Right lobe of liver (tissue), 6 donors: ENCODE measurements around the gene LMX1B. TPM values are rescaled to one million over a fixed set of nuclear protein-coding genes. Genes with fewer than 3 reads are reported as not detected.

ENCODE experiments used
- ATAC-seq, 4 donors: fragments of 200-7000 bp; cut with Tn5 transposase; one replicate each; pipeline ENCODE4 v1.9.1; 2020; ENCODE audit warnings: mild to moderate bottlenecking in 4 of 4, moderate library complexity in 4 of 4
- DNase-seq, 3 donors: peaks; one replicate each; pipeline ENCODE4 v3.0.0-alpha.2; 2020
- H3K27ac ChIP-seq, 3 donors: fragments of 200-600 bp; one replicate each; pipeline ENCODE4 v1.8.0; 2022
- H3K27me3 ChIP-seq, 2 donors: fragments of 200-600 bp; one replicate each; pipeline ENCODE4 v1.8.0; 2022
- H3K36me3 ChIP-seq, 4 donors: fragments of 200-600 bp; sonication (generic) in 1 of 4; one replicate each; pipeline versions ENCODE4 v1.5.1 to v1.8.0; 2017 to 2022; ENCODE audit warnings: control low read depth in 1 of 4
- H3K4me1 ChIP-seq, 4 donors: fragments of 200-600 bp; sonication (generic) in 1 of 4; one replicate each; pipeline versions ENCODE4 v1.5.1 to v1.8.0; 2017 to 2022; ENCODE audit warnings: control low read depth in 1 of 4
- H3K4me3 ChIP-seq, 3 donors: fragments of 200-600 bp; one replicate each; pipeline ENCODE4 v1.8.0; 2022
- H3K9me3 ChIP-seq, 4 donors: fragments of 200-600 bp; sonication (generic) in 1 of 4; one replicate each; pipeline versions ENCODE4 v1.5.1 to v1.8.0; 2017 to 2022; ENCODE audit warnings: control low read depth in 1 of 4
- POLR2A ChIP-seq: fragments of 450-650 bp; IDR thresholded peaks from one replicate; pipeline ENCODE4 v1.6.1; 2017; ENCODE audit warnings: antibody characterized with exemption, mild to moderate bottlenecking
- WGBS: methylation state at CpG from one replicate; pipeline ENCODE4 v1.1.6; 2018; ENCODE audit warnings: low coverage, low lambda C conversion rate; ENCODE audit not compliant: insufficient coverage; ENCODE audit errors: missing lambda C conversion rate; 5-methylcytosine and 5-hydroxymethylcytosine counted together
- intact Hi-C, 2 donors: fragments of 100-400 bp; cut with DNase I; formaldehyde crosslinking; loops; one replicate each; pipeline versions ENCODE4 v1.11.2 to v1.14.1; 2022
- total RNA-seq, 6 experiments: library from RNA; depleted of rRNA in 2 of 6; stranded (reverse); fragments of >200 nt in 2 of 6; fragmentation: NEBNext Ultra II Directional in 3 of 6; extraction: Animal tissue kit (Norgen Biotek cat#: 25700) in 3 of 6; gene quantifications; one replicate each; pipeline versions ENCODE4 v1.1.0 to v1.2.4, GENCODE V29; 2016 to 2023
- TF ChIP-seq, protein P1 (sequence below), 4 donors: fragments of 200-600 bp in 3 of 4; fragments of 450-650 bp in 1 of 4; IDR thresholded peaks; one replicate each; pipeline versions ENCODE4 v1.5.1 to v1.8.0; 2016 to 2022; ENCODE audit warnings: antibody characterized with exemption in 4 of 4, mild to moderate bottlenecking in 2 of 4
- donor health status: DM: no; HTN: yes; CAD: no.
- donor health status: DM: no; HTN: no; CAD: no.
- donor health status: DM: no; HTN: no; CAD: no.
- donor health status: DM: no; HTN: yes; CAD: no.
- donor health status: DM: no; HTN: yes; CAD: no.

LMX1B gene
- total RNA-seq, 6 experiments from 2014 or later: not detected

DNA sequence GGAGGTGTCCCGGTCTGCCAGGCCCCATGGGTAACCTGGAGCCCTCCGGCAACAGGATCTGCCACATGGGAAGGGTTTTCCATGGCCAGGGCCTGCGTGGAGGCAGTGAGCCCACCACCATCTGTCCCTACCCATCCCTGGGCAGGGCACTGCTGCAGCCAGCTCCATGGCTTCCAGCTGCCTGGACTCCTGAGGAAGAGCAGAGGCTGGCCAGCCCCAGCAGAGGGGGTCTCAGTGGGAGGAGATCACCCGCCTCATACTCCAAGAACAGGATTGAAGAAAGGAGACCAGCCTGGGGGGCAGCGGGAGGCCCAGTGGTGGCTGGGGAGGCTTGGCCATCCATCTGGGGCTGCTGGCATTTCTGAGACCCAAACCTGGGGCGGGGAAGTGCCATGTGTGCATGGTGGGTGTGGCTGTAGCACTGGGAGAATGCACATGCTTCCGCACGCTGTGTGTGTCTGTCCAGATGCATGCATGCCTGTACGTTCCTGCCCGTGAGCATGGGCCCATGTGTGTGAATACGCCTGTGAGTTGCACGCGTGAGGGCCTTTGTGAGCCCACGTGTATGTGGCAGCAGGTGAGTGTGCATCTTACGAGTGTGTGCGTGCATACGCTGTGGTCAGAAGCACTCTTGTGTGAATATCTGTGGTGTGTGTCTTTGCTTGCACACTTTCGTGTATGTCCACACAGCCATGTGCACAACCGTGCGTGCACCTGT lies 78.5 kb downstream of the LMX1B start:
- no peaks in the 10 kb centered on the region for H3K27me3 ChIP-seq
- ATAC-seq (no peak), DNase-seq (peak in 2 of 3 donors; percentile 7 to 46)
- H3K9me3 ChIP-seq: no peaks in the 10 kb centered on the region
- H3K4me1 ChIP-seq: no peaks in the 10 kb centered on the region
- intact Hi-C loops: loop anchor here in 1 of 2 donors (5.0 kb wide), 1 partner anchor 80 kb away; the partner anchor contains the start of gene LMX1B
- no peaks in the 10 kb centered on the region for H3K36me3 ChIP-seq
- H3K4me3 ChIP-seq: no peak overlapping the region
- 85% methylated on average over 4 of the region's 20 CpGs for WGBS
- no peak for TF ChIP-seq POLR2A
- TF ChIP-seq, protein P1, sequence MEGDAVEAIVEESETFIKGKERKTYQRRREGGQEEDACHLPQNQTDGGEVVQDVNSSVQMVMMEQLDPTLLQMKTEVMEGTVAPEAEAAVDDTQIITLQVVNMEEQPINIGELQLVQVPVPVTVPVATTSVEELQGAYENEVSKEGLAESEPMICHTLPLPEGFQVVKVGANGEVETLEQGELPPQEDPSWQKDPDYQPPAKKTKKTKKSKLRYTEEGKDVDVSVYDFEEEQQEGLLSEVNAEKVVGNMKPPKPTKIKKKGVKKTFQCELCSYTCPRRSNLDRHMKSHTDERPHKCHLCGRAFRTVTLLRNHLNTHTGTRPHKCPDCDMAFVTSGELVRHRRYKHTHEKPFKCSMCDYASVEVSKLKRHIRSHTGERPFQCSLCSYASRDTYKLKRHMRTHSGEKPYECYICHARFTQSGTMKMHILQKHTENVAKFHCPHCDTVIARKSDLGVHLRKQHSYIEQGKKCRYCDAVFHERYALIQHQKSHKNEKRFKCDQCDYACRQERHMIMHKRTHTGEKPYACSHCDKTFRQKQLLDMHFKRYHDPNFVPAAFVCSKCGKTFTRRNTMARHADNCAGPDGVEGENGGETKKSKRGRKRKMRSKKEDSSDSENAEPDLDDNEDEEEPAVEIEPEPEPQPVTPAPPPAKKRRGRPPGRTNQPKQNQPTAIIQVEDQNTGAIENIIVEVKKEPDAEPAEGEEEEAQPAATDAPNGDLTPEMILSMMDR (IDR thresholded peaks at IDR 0.05): no peak
- H3K27ac ChIP-seq: no peak overlapping the region

DNA sequence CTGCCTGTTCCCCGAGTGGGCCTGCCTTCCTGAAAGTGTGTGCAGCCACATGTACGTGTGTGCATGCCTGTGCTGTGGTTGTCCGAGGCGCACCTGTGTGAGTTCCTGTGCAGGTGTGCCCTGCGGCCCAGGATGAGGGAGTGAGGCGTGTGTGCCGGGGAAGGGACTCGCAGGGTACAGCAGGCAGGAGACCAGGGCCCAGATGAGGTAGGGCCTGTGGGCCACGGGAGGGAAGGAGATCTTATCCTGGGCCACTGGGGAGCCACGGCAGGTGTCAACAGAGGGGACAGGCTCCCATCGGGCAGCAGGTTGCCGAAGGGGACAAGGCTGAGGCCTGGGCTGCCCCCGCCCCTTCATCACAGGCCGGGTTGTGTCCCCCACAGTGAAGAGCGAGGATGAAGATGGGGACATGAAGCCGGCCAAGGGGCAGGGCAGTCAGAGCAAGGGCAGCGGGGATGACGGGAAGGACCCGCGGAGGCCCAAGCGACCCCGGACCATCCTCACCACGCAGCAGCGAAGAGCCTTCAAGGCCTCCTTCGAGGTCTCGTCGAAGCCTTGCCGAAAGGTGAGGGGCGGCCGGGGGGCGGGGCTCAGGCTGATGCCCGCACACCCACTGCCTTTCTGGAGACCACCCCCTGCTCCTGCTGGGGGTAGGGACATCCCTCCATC lies 79.2 kb downstream of the LMX1B start:
- DNase-seq: peak in 1 of 3 donors; percentile 32
- H3K4me3 ChIP-seq: no peak overlapping the region
- WGBS: 80% methylated on average over 1 of the region's 32 CpGs
- intact Hi-C loops: loop anchor here in 1 of 2 donors (5.0 kb wide), 1 partner anchor 81 kb away; the partner anchor contains the start of gene LMX1B
- H3K4me1 ChIP-seq: no peaks in the 10 kb centered on the region
- TF ChIP-seq, protein P1 (IDR thresholded peaks at IDR 0.05): no peak
- TF ChIP-seq POLR2A: no peak
- no peak for ATAC-seq
- H3K27me3 ChIP-seq: no peaks in the 10 kb centered on the region
- no peaks in the 10 kb centered on the region for H3K9me3 ChIP-seq
- no peak overlapping the region for H3K27ac ChIP-seq
- no peaks in the 10 kb centered on the region for H3K36me3 ChIP-seq

DNA sequence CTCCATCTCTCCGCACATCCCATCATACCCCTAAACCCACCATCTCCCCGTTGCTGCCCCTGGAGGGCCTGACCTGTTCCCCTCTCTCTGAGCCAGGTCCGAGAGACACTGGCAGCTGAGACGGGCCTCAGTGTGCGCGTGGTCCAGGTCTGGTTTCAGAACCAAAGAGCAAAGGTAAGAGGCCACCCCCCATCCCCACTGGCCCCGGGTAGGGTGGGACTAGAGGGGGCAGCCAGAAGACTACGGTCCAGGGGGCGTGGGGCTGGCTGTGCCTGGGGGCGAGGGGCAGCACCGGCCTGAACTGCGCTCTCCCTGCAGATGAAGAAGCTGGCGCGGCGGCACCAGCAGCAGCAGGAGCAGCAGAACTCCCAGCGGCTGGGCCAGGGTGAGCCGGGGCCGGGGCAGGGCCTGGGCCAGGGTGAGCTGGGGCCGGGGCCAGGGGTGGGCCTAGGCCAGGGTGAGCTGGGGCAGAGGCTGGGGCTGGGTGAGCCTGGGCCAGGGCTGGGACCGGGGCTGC lies 79.8 kb downstream of the LMX1B start:
- TF ChIP-seq POLR2A: no peak
- TF ChIP-seq, protein P1 (IDR thresholded peaks at IDR 0.05): no peak
- no peaks in the 10 kb centered on the region for H3K36me3 ChIP-seq
- no peaks in the 10 kb centered on the region for H3K9me3 ChIP-seq
- H3K4me3 ChIP-seq: no peak overlapping the region
- H3K27me3 ChIP-seq: no peaks in the 10 kb centered on the region
- H3K27ac ChIP-seq: no peak overlapping the region
- intact Hi-C loops: loop anchor here in 1 of 2 donors (5.0 kb wide), 1 partner anchor 81 kb away; the partner anchor contains the start of gene LMX1B
- no peaks in the 10 kb centered on the region for H3K4me1 ChIP-seq
- DNase-seq (peak in 2 of 3 donors; percentile 37 to 44), ATAC-seq (no peak)
- WGBS: 86% methylated on average over 6 of the region's 20 CpGs

DNA sequence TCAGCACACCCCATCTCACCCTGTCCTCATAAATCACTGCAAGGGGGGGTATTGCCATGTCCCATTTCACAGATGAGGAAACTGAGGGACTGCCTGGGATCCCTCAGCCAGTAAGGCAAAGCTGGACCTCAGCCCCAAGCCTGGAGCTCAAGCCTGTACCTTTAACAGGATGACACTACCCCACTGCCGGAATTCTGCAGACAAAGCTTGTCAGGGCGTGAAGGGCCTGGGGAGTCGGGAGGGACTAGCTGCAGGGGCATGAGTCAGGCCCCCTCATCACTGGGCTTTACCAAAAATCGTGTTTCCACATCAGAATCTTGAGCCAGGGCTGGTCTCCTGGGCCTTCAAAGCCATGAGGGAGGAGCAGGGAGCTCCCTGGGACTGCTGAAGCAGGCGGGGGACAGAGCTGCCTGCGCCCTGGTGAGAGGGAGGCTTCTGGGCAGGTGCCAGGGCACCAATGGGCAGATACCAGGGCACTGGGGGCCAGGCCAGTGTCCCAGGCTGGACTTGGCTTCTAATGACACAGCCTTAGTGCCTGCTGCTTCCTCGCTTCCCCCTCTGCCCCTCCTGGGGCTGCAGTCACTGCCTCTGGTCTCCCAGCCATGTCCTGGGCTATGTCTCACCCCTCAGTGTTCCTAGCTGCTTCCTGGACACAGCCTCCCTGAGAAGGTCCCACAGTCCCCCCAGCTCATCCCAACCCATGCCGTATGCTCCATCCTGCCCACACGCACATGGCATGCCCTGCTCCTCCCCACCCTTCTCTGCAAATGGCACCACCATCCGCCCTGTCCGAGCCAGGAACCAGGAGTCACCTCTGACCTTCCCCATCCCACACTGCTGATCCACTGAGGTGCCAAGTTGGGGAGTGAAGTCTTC lies 80.7 kb downstream of the LMX1B start:
- no peak overlapping the region for H3K4me3 ChIP-seq
- TF ChIP-seq POLR2A: no peak
- TF ChIP-seq, protein P1 (IDR thresholded peaks at IDR 0.05): no peak
- DNase-seq (peak in 1 of 3 donors; percentile 30), ATAC-seq (no peak)
- H3K4me1 ChIP-seq: no peaks in the 10 kb centered on the region
- H3K27me3 ChIP-seq: no peaks in the 10 kb centered on the region
- 10% methylated on average over 2 of the region's 11 CpGs for WGBS
- H3K36me3 ChIP-seq: no peaks in the 10 kb centered on the region
- H3K27ac ChIP-seq: no peak overlapping the region
- intact Hi-C loops: loop anchor here in 1 of 2 donors (5.0 kb wide), 1 partner anchor 82 kb away; the partner anchor contains the start of gene LMX1B
- H3K9me3 ChIP-seq: no peaks in the 10 kb centered on the region
